Measurements from ENCODE around the gene RBPJ. TPM values are rescaled to one million over a fixed set of nuclear protein-coding genes. Genes with fewer than 3 reads are reported as not detected.

RBPJ gene
- polyA plus RNA-seq, 1 of the 3 experiments (the other 2 are of a cell fraction) = 13.8 TPM

DNA sequence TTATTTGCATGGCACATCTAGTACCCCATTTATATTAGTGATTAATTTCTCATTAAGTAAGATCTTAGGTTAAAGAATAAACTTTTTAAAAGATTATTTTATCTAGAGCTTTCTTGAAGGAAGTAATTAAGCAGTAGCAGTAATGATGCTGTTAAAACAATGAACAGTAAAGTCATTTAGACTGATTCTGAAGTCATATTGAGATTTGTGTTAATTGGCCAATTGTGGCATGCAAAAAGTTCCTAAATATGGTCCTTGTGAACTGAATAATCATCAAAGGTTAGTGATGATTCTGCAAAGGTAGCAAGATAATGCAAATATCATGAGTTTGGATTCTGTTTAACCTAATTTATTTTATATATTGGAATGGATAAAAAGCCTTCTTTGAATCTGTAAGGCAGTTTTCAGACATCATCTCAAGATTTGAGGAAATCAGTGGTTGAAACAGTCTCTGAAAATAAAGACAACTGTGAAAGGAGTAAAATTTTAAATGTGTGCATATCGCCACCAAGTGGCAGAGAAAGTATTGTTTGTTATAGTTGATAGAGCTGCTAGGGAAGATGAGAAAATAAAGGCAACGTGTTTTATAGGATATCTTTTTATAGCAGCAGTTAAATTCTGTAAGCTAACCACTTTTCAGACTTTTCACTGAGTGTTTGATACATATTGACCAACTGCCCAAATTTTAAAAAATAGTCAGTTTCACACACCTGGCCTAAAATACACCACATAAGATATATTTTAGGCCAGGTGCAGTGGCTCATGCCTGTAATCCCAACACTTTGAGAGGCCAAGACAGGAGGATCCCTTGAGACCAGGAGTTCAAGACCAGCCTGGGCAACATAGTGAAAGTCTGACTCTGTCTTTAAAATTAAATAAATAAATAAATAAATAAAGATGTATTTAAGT, 89.8 kb downstream of the RBPJ start:
- no peaks in the 10 kb centered on the region for H3K4me1 ChIP-seq (ENCODE audit: control insufficient read depth in 1 of 2, insufficient read depth in 2 of 2, low read depth in 1 of 2, low read length in 1 of 2)
- H4K20me1 ChIP-seq (ENCODE audit: insufficient read depth) = no peaks in the 10 kb centered on the region
- H3K36me3 ChIP-seq (replicated peaks in 1 of 2; ENCODE audit: control insufficient read depth in 1 of 2, insufficient read depth in 2 of 2, low read length in 1 of 2) = peaks cover 21 to 31% of the 10 kb centered on the region in 2 experiments
- no peaks in the 10 kb centered on the region for H3K79me2 ChIP-seq (ENCODE audit: insufficient read depth)
- ChIA-PET POLR2A (no interaction called here), CTCF (interaction anchor here (0.6 to 12.1 kb wide), 44 partner anchors 9 to 589 kb away, joined by 3 to 201 read pairs (median 4); partner anchors contain the start of gene RBPJ)
- 17% methylated on average over 2 of the region's 2 CpGs for WGBS (ENCODE audit: low lambda C conversion rate)
- DNase-seq = peak; percentile 40
- no peaks in the 10 kb centered on the region for H3K9me2 ChIP-seq
- H3K9me3 ChIP-seq = peaks cover 14% of the 10 kb centered on the region
- no peak overlapping the region for H3K9ac ChIP-seq
- no peak overlapping the region for H3K27ac ChIP-seq (ENCODE audit: low read depth in 2 of 2, low read length in 1 of 2)
- no peaks in the 10 kb centered on the region for H3K27me3 ChIP-seq (ENCODE audit: insufficient read depth)
- no peak overlapping the region for H3K4me2 ChIP-seq
- no peaks in the 10 kb centered on the region for H3F3A ChIP-seq (replicated peaks; ENCODE audit: insufficient read depth)
- no peak overlapping the region for H3K4me3 ChIP-seq (ENCODE audit: low read depth in 2 of 2, low read length in 1 of 2)
- no peak overlapping the region for H2AFZ ChIP-seq (ENCODE audit: low read depth)
- TF ChIP-seq RAD21 (IDR thresholded peaks at IDR 0.05; ENCODE audit: low read length) (peak; percentile 86), RXRA (IDR thresholded peaks at IDR 0.05; ENCODE audit: borderline replicate concordance, low read depth) (no peak), NRF1 (IDR thresholded peaks at IDR 0.05; ENCODE audit: low read depth, low read length) (no peak), FOXM1 (IDR thresholded peaks at IDR 0.05; ENCODE audit: low read depth) (no peak), MEF2A (IDR thresholded peaks at IDR 0.05; ENCODE audit: borderline replicate concordance, low read depth) (no peak), TCF12 (IDR thresholded peaks at IDR 0.05) (no peak), GATA2 (CRISPR knock-in tag; IDR thresholded peaks at IDR 0.05) (no peak), NFIC (IDR thresholded peaks at IDR 0.05; ENCODE audit: borderline replicate concordance) (no peak), CHD2 (IDR thresholded peaks at IDR 0.05; ENCODE audit: low read length, partially characterized antibody) (no peak), SIN3A (IDR thresholded peaks at IDR 0.05; ENCODE audit: borderline replicate concordance, low read depth, low read length) (no peak), RCOR1 (IDR thresholded peaks at IDR 0.05; ENCODE audit: low read length) (no peak), FOSL2 (IDR thresholded peaks at IDR 0.05; ENCODE audit: borderline replicate concordance, low read depth) (no peak), RFX5 (IDR thresholded peaks at IDR 0.05; ENCODE audit: low read length) (peak; percentile 50; the same call in 1 of the 2 replicates), GABPA (IDR thresholded peaks at IDR 0.05; ENCODE audit: low read depth) (no peak), MXI1 (IDR thresholded peaks at IDR 0.05; ENCODE audit: low read depth, low read length) (no peak), YY1 (IDR thresholded peaks at IDR 0.05; ENCODE audit: low read depth) (no peak), SMC3 (IDR thresholded peaks at IDR 0.05; ENCODE audit: low read depth, low read length) (peak; percentile 67), FOXJ3 (CRISPR knock-in tag; IDR thresholded peaks at IDR 0.05) (no peak), TEAD4 (IDR thresholded peaks at IDR 0.05; ENCODE audit: borderline replicate concordance, insufficient read depth) (no peak), ELF1 (IDR thresholded peaks at IDR 0.05) (no peak), TAF1 (IDR thresholded peaks at IDR 0.05; ENCODE audit: borderline replicate concordance, low read depth, low read length) (no peak)
- TF ChIP-seq, protein P1, sequence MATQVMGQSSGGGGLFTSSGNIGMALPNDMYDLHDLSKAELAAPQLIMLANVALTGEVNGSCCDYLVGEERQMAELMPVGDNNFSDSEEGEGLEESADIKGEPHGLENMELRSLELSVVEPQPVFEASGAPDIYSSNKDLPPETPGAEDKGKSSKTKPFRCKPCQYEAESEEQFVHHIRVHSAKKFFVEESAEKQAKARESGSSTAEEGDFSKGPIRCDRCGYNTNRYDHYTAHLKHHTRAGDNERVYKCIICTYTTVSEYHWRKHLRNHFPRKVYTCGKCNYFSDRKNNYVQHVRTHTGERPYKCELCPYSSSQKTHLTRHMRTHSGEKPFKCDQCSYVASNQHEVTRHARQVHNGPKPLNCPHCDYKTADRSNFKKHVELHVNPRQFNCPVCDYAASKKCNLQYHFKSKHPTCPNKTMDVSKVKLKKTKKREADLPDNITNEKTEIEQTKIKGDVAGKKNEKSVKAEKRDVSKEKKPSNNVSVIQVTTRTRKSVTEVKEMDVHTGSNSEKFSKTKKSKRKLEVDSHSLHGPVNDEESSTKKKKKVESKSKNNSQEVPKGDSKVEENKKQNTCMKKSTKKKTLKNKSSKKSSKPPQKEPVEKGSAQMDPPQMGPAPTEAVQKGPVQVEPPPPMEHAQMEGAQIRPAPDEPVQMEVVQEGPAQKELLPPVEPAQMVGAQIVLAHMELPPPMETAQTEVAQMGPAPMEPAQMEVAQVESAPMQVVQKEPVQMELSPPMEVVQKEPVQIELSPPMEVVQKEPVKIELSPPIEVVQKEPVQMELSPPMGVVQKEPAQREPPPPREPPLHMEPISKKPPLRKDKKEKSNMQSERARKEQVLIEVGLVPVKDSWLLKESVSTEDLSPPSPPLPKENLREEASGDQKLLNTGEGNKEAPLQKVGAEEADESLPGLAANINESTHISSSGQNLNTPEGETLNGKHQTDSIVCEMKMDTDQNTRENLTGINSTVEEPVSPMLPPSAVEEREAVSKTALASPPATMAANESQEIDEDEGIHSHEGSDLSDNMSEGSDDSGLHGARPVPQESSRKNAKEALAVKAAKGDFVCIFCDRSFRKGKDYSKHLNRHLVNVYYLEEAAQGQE (IDR thresholded peaks at IDR 0.05; ENCODE audit: low read depth, low read length) = no peak
- TF ChIP-seq, protein P2, sequence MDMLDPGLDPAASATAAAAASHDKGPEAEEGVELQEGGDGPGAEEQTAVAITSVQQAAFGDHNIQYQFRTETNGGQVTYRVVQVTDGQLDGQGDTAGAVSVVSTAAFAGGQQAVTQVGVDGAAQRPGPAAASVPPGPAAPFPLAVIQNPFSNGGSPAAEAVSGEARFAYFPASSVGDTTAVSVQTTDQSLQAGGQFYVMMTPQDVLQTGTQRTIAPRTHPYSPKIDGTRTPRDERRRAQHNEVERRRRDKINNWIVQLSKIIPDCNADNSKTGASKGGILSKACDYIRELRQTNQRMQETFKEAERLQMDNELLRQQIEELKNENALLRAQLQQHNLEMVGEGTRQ (IDR thresholded peaks at IDR 0.05; ENCODE audit: borderline replicate concordance, low read depth, low read length) = no peak
- TF ChIP-seq, protein P3, sequence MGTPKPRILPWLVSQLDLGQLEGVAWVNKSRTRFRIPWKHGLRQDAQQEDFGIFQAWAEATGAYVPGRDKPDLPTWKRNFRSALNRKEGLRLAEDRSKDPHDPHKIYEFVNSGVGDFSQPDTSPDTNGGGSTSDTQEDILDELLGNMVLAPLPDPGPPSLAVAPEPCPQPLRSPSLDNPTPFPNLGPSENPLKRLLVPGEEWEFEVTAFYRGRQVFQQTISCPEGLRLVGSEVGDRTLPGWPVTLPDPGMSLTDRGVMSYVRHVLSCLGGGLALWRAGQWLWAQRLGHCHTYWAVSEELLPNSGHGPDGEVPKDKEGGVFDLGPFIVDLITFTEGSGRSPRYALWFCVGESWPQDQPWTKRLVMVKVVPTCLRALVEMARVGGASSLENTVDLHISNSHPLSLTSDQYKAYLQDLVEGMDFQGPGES (IDR thresholded peaks at IDR 0.05; ENCODE audit: low read depth, low read length) = no peak
- TF ChIP-seq, protein P4, sequence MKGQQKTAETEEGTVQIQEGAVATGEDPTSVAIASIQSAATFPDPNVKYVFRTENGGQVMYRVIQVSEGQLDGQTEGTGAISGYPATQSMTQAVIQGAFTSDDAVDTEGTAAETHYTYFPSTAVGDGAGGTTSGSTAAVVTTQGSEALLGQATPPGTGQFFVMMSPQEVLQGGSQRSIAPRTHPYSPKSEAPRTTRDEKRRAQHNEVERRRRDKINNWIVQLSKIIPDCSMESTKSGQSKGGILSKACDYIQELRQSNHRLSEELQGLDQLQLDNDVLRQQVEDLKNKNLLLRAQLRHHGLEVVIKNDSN (IDR thresholded peaks at IDR 0.05; ENCODE audit: borderline replicate concordance, low read depth) = no peak
- TF ChIP-seq, protein P5, sequence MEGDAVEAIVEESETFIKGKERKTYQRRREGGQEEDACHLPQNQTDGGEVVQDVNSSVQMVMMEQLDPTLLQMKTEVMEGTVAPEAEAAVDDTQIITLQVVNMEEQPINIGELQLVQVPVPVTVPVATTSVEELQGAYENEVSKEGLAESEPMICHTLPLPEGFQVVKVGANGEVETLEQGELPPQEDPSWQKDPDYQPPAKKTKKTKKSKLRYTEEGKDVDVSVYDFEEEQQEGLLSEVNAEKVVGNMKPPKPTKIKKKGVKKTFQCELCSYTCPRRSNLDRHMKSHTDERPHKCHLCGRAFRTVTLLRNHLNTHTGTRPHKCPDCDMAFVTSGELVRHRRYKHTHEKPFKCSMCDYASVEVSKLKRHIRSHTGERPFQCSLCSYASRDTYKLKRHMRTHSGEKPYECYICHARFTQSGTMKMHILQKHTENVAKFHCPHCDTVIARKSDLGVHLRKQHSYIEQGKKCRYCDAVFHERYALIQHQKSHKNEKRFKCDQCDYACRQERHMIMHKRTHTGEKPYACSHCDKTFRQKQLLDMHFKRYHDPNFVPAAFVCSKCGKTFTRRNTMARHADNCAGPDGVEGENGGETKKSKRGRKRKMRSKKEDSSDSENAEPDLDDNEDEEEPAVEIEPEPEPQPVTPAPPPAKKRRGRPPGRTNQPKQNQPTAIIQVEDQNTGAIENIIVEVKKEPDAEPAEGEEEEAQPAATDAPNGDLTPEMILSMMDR (IDR thresholded peaks at IDR 0.05) = peak; percentile 80
